ENCODE results near the gene CIDEB.

DNA sequence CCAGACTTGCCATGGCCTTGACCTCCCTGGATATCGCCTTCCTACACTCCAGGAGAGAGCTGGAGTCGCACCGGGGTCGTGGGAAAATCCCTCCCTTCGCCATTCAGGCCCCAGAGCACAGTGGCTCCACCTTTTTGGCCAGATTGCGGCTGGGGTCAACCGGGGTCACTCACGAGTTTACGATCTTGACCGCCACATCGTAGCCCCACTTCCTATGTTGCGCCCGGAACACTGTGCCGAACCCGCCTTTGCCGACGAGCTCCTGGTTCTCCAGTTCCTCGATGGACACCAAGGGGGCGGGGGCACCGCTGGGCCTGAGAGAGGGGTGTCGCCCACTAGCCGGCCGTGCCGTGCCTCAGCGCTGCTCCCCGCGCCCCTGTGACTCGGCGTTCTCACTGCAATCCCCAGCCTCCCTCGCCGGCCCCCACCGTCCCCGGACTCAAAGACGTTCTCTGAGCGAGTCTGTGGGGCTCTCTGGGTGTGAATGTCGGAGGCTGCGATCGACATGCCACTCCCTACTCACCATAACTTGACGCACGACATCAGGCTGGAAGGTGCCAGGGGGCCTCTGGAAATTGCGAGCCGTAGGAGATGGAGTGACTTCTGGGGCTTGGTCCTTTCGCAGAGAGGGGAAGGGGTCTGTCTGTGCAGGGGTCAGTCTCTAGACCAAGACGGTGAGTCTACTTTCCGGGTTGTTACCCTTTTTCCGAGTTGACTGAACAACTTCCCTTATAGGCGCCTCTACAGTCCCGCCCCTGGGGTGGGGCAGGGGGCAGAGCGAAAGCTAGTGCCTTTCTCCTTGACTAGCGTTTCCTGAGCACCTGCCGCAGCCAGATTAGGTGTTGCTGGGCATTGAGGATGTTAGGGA is 31.7 kb upstream of the CIDEB start, which contains the start of gene RIPK3:
- TF ChIP-seq, protein P1, sequence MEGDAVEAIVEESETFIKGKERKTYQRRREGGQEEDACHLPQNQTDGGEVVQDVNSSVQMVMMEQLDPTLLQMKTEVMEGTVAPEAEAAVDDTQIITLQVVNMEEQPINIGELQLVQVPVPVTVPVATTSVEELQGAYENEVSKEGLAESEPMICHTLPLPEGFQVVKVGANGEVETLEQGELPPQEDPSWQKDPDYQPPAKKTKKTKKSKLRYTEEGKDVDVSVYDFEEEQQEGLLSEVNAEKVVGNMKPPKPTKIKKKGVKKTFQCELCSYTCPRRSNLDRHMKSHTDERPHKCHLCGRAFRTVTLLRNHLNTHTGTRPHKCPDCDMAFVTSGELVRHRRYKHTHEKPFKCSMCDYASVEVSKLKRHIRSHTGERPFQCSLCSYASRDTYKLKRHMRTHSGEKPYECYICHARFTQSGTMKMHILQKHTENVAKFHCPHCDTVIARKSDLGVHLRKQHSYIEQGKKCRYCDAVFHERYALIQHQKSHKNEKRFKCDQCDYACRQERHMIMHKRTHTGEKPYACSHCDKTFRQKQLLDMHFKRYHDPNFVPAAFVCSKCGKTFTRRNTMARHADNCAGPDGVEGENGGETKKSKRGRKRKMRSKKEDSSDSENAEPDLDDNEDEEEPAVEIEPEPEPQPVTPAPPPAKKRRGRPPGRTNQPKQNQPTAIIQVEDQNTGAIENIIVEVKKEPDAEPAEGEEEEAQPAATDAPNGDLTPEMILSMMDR (IDR thresholded peaks at IDR 0.05): no peak
- TF ChIP-seq POLR2A (IDR thresholded peaks at IDR 0.05): peak in 1 of 2 donors; percentile 26

Data from heart left ventricle (tissue), 13 donors.